IMR-90 (cell line): ENCODE data around the gene ZFP36L2.

ENCODE experiments used
- BHLHE40 ChIP-seq: fragments of 150-350 bp; IDR thresholded peaks from 2 replicates; pipeline ENCODE4 v1.6.1; 2016; ENCODE audit warnings: mild to moderate bottlenecking, low read depth, low read length
- CEBPB ChIP-seq: IDR thresholded peaks from 2 replicates; pipeline ENCODE4 v1.6.1; 2012; ENCODE audit warnings: low read depth, low read length, improper control_type of control experiment
- CHD1 ChIP-seq: IDR thresholded peaks from 2 replicates; pipeline ENCODE4 v1.6.1; 2012; ENCODE audit warnings: low read depth, low read length, improper control_type of control experiment
- CTCF ChIP-seq: conservative IDR thresholded peaks from 2 replicates; pipeline ENCODE4 v1.5.1; 2012; ENCODE audit warnings: mild to moderate bottlenecking, low read depth, low read length, improper control_type of control experiment
- ELK1 ChIP-seq: fragments of 150-350 bp; IDR thresholded peaks from 2 replicates; pipeline ENCODE4 v1.6.1; 2016; ENCODE audit warnings: low read depth, mild to moderate bottlenecking, low read length, moderate library complexity, borderline replicate concordance
- FOS ChIP-seq: fragments of 150-350 bp; IDR thresholded peaks from 2 replicates; pipeline ENCODE4 v1.6.1; 2016; ENCODE audit warnings: low read depth, low read length
- MAFK ChIP-seq: IDR thresholded peaks from 2 replicates; pipeline ENCODE4 v1.6.1; 2012; ENCODE audit warnings: low read depth, low read length, improper control_type of control experiment
- MXI1 ChIP-seq: IDR thresholded peaks from 2 replicates; pipeline ENCODE4 v1.6.1; 2012; ENCODE audit warnings: low read depth, mild to moderate bottlenecking, low read length, moderate library complexity, borderline replicate concordance
- NFE2L2 ChIP-seq: fragments of 150-350 bp; IDR thresholded peaks from 2 replicates; pipeline ENCODE4 v1.6.1; 2016; ENCODE audit warnings: low read depth, mild to moderate bottlenecking, low read length
- POLR2A ChIP-seq: IDR thresholded peaks from 2 replicates; pipeline ENCODE4 v1.6.1; 2012; ENCODE audit warnings: mild to moderate bottlenecking, low read depth, low read length
- RAD21 ChIP-seq: IDR thresholded peaks from 2 replicates; pipeline ENCODE4 v1.6.1; 2012; ENCODE audit warnings: low read length, improper control_type of control experiment
- RFX5 ChIP-seq: IDR thresholded peaks from 2 replicates; pipeline ENCODE4 v1.8.0; 2012; ENCODE audit warnings: low read depth, mild to moderate bottlenecking, low read length, moderate library complexity
- SMC3 ChIP-seq: fragments of 150-350 bp; IDR thresholded peaks from 2 replicates; pipeline ENCODE4 v1.6.1; 2016; ENCODE audit warnings: low read depth, mild to moderate bottlenecking, antibody characterized with exemption, low read length, moderate library complexity
- TF ChIP-seq, protein P1 (sequence below): fragments of 150-350 bp; IDR thresholded peaks from 2 replicates; pipeline ENCODE4 v1.6.1; 2017; ENCODE audit warnings: mild to moderate bottlenecking, antibody characterized with exemption, low read length, low read depth

DNA sequence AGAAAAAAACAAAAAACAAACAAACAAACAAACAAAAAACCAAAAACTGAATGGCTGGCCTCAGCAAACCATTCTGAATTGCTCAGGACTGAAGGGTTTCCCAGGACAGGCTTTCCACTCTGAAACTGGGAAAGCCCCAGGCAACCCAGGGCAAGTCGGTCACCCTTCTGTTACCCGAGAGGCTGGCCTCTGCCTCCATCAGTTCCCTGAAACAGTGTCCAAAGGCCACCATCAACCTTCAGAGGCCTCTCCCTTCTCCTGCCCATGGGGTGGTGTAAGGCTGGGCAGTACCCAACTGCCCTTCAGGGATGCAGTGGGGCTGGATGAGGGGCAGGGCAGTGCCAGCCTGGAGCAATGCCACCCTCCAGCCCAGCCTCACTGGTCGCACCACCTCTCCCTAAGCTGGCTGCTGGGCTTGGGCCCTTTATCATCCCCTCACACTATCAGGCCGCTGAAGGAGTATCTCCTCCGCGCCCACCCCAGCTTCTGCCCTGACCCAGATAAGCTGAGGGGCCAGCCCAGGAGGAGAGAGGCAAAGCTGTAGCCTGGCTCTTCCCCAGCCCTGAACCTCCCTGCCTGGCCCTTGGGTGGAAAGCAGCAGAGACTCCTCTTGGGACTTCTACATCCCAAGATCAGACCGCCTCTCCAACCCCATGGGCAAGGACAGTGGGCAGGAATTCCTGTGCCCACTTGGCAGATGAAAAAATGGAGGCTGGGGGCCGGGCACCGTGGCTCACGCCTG, 35.9 kb downstream of the ZFP36L2 start:
- TF ChIP-seq POLR2A (no peak), CTCF (no peak), RFX5 (no peak), ELK1 (no peak), MAFK (no peak), MXI1 (no peak), CHD1 (no peak), NFE2L2 (no peak), CEBPB (no peak), RAD21 (no peak), SMC3 (no peak), BHLHE40 (no peak), FOS (no peak)
- TF ChIP-seq, protein P1, sequence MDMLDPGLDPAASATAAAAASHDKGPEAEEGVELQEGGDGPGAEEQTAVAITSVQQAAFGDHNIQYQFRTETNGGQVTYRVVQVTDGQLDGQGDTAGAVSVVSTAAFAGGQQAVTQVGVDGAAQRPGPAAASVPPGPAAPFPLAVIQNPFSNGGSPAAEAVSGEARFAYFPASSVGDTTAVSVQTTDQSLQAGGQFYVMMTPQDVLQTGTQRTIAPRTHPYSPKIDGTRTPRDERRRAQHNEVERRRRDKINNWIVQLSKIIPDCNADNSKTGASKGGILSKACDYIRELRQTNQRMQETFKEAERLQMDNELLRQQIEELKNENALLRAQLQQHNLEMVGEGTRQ, result no peak
